HG03342 (cell line): ENCODE results near the gene ENHO.

ENCODE experiments used
- ATAC-seq: cut with Tn5 transposase; IDR thresholded peaks from one replicate; pipeline ENCODE4 v1.9.1; 2021; ENCODE audit warnings: mild to moderate bottlenecking, moderate library complexity; ENCODE audit not compliant: unreplicated experiment

The ENHO gene

GRCh38 chr9:34555936-34556525, 33.2 kb upstream of the ENHO start:
- no peak for ATAC-seq

GRCh38 chr9:34555500-34555899, 32.7 kb upstream of the ENHO start:
- ATAC-seq, result no peak

- no peak for ATAC-seq
These were observed 32.2 kb upstream of the ENHO start for GRCh38 chr9:34555002-34555348.

- no peak for ATAC-seq
These were observed 31.6 kb upstream of the ENHO start for GRCh38 chr9:34554211-34555001.

GRCh38 chr9:34553511-34554021, 30.8 kb upstream of the ENHO start:
- no peak for ATAC-seq

- ATAC-seq, result no peak
These were observed 30.2 kb upstream of the ENHO start for GRCh38 chr9:34552986-34553385.

GRCh38 chr9:34552606-34552981, 29.8 kb upstream of the ENHO start:
- ATAC-seq, result no peak

GRCh38 chr9:34551751-34552605, 29.2 kb upstream of the ENHO start:
- no peak for ATAC-seq

GRCh38 chr9:34550681-34551270, 28.0 kb upstream of the ENHO start:
- no peak for ATAC-seq

- no peak for ATAC-seq
These were observed 27.4 kb upstream of the ENHO start for GRCh38 chr9:34550016-34550680.

GRCh38 chr9:34549407-34549732, 26.6 kb upstream of the ENHO start:
- ATAC-seq, result no peak

GRCh38 chr9:34547960-34548611, 25.3 kb upstream of the ENHO start:
- ATAC-seq, result no peak

- no peak for ATAC-seq
These were observed 24.3 kb upstream of the ENHO start for GRCh38 chr9:34546834-34547827.

- ATAC-seq, result no peak
These were observed 23.5 kb upstream of the ENHO start for GRCh38 chr9:34546102-34546833.

- ATAC-seq, result no peak
These were observed 22.7 kb upstream of the ENHO start for GRCh38 chr9:34545497-34545896.

GRCh38 chr9:34544035-34544434, 21.2 kb upstream of the ENHO start:
- no peak for ATAC-seq

- no peak for ATAC-seq
These were observed 18.8 kb upstream of the ENHO start for GRCh38 chr9:34541540-34541939.

- ATAC-seq, result no peak
These were observed 18.0 kb upstream of the ENHO start for GRCh38 chr9:34540827-34541226.

GRCh38 chr9:34536685-34537084, 13.9 kb upstream of the ENHO start:
- no peak for ATAC-seq
